ENCODE data around the gene LACTBL1.

DNA sequence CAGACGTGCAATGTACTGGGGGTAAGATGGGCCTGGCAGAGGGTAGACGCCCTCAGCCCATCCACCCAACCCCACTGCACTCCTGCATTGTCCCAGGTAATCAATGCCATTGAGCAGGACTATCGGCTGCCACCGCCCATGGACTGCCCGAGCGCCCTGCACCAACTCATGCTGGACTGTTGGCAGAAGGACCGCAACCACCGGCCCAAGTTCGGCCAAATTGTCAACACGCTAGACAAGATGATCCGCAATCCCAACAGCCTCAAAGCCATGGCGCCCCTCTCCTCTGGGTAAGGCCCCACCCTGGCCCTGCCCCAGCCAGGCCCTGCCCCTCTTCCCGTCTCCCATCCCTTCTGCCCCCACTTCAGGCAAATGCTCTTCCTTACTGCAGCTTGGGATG, 62.4 kb downstream of the LACTBL1 start:
- TF ChIP-seq POLR2A (IDR thresholded peaks at IDR 0.05; ENCODE audit: low read depth, low read length) (no peak), SMC3 (IDR thresholded peaks at IDR 0.05; ENCODE audit: low read depth, low read length) (no peak), MXI1 (IDR thresholded peaks at IDR 0.05; ENCODE audit: borderline replicate concordance, low read depth, low read length) (no peak), RAD21 (IDR thresholded peaks at IDR 0.05; ENCODE audit: low read length) (no peak), CEBPB (IDR thresholded peaks at IDR 0.05; ENCODE audit: low read depth, low read length) (no peak), FOS (IDR thresholded peaks at IDR 0.05; ENCODE audit: low read depth, low read length) (no peak), BHLHE40 (IDR thresholded peaks at IDR 0.05; ENCODE audit: low read depth, low read length) (no peak), MAZ (IDR thresholded peaks at IDR 0.05; ENCODE audit: borderline replicate concordance, low read depth, low read length) (no peak), CHD1 (IDR thresholded peaks at IDR 0.05; ENCODE audit: low read depth, low read length) (no peak), MAFK (IDR thresholded peaks at IDR 0.05; ENCODE audit: low read depth, low read length) (no peak)
- TF ChIP-seq, protein P1, sequence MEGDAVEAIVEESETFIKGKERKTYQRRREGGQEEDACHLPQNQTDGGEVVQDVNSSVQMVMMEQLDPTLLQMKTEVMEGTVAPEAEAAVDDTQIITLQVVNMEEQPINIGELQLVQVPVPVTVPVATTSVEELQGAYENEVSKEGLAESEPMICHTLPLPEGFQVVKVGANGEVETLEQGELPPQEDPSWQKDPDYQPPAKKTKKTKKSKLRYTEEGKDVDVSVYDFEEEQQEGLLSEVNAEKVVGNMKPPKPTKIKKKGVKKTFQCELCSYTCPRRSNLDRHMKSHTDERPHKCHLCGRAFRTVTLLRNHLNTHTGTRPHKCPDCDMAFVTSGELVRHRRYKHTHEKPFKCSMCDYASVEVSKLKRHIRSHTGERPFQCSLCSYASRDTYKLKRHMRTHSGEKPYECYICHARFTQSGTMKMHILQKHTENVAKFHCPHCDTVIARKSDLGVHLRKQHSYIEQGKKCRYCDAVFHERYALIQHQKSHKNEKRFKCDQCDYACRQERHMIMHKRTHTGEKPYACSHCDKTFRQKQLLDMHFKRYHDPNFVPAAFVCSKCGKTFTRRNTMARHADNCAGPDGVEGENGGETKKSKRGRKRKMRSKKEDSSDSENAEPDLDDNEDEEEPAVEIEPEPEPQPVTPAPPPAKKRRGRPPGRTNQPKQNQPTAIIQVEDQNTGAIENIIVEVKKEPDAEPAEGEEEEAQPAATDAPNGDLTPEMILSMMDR (conservative IDR thresholded peaks at IDR 0.05; ENCODE audit: low read depth, low read length), result no peak
- TF ChIP-seq, protein P2, sequence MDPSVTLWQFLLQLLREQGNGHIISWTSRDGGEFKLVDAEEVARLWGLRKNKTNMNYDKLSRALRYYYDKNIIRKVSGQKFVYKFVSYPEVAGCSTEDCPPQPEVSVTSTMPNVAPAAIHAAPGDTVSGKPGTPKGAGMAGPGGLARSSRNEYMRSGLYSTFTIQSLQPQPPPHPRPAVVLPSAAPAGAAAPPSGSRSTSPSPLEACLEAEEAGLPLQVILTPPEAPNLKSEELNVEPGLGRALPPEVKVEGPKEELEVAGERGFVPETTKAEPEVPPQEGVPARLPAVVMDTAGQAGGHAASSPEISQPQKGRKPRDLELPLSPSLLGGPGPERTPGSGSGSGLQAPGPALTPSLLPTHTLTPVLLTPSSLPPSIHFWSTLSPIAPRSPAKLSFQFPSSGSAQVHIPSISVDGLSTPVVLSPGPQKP (IDR thresholded peaks at IDR 0.05; ENCODE audit: borderline replicate concordance, low read depth, low read length), result no peak
- TF ChIP-seq, protein P3, sequence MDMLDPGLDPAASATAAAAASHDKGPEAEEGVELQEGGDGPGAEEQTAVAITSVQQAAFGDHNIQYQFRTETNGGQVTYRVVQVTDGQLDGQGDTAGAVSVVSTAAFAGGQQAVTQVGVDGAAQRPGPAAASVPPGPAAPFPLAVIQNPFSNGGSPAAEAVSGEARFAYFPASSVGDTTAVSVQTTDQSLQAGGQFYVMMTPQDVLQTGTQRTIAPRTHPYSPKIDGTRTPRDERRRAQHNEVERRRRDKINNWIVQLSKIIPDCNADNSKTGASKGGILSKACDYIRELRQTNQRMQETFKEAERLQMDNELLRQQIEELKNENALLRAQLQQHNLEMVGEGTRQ (IDR thresholded peaks at IDR 0.05; ENCODE audit: low read depth, low read length), result no peak
